ENCODE data around the gene SOX6. TPM values are rescaled to one million over a fixed set of nuclear protein-coding genes. Genes with fewer than 3 reads are reported as not detected.

SOX6 gene
- total RNA-seq, 1 donor from 2014 or later, result 7.6 TPM

GRCh38 chr11:16341853-16342252, 14.5 kb downstream of the SOX6 start:
- TF ChIP-seq CTCF (IDR thresholded peaks at IDR 0.05) (no peak), EZH2 (IDR thresholded peaks at IDR 0.05) (no peak), EZH2phosphoT487 (IDR thresholded peaks at IDR 0.05) (no peak)
- no peak overlapping the region for H3K4me2 ChIP-seq
- no peak overlapping the region for H3K4me3 Mint-ChIP-seq

GRCh38 chr11:16338393-16338792, 18.0 kb downstream of the SOX6 start:
- H3K27me3 ChIP-seq, result peaks cover 6% of the 10 kb centered on the region
- H3K4me2 ChIP-seq, result no peak overlapping the region
- no peaks in the 10 kb centered on the region for H3F3A ChIP-seq (ENCODE audit: low read depth)
- no peaks in the 10 kb centered on the region for H3K27me3 Mint-ChIP-seq (ENCODE audit: insufficient read depth, low read depth)
- H2AFZ ChIP-seq (replicated peaks), result no peak overlapping the region
- no peak overlapping the region for H3K4me3 Mint-ChIP-seq
- no peak overlapping the region for H3K9ac ChIP-seq
- no peaks in the 10 kb centered on the region for H3K9me3 Mint-ChIP-seq
- peaks cover 2% of the 10 kb centered on the region for H3K4me1 ChIP-seq
- no peaks in the 10 kb centered on the region for H3K79me2 ChIP-seq (ENCODE audit: low read depth)
- no peak for DNase-seq (ENCODE audit: low spot score)
- TF ChIP-seq EZH2 (IDR thresholded peaks at IDR 0.05) (no peak), EZH2phosphoT487 (IDR thresholded peaks at IDR 0.05) (no peak), CTCF (IDR thresholded peaks at IDR 0.05) (no peak)
- no peak overlapping the region for H3K27ac ChIP-seq
- no peaks in the 10 kb centered on the region for H3K9me3 ChIP-seq (ENCODE audit: low read depth)
- no peak overlapping the region for H3K27ac Mint-ChIP-seq
- no peak overlapping the region for H3K4me3 ChIP-seq
- no peaks in the 10 kb centered on the region for H3K36me3 ChIP-seq
- H4K20me1 ChIP-seq (ENCODE audit: low read depth), result no peaks in the 10 kb centered on the region
- peaks cover 11% of the 10 kb centered on the region for H3K36me3 Mint-ChIP-seq
- no peaks in the 10 kb centered on the region for H3K4me1 Mint-ChIP-seq

More at GRCh38 chr11:16341853-16342252, 14.5 kb downstream of the SOX6 start:
- Histone ChIP-seq H3K36me3 (no peaks in the 10 kb centered on the region), H3K4me3 (no peak overlapping the region), H3K9me3 (ENCODE audit: low read depth) (no peaks in the 10 kb centered on the region), H3K27me3 (peaks cover 7% of the 10 kb centered on the region), H3K79me2 (ENCODE audit: low read depth) (no peaks in the 10 kb centered on the region), H3K9ac (no peak overlapping the region), H3K27ac (no peak overlapping the region), H2AFZ (replicated peaks) (no peak overlapping the region), H4K20me1 (ENCODE audit: low read depth) (no peaks in the 10 kb centered on the region), H3K4me1 (peaks cover 2% of the 10 kb centered on the region), H3F3A (ENCODE audit: low read depth) (no peaks in the 10 kb centered on the region)
- no peak for DNase-seq (ENCODE audit: low spot score)
- Mint-ChIP-seq H3K4me1 (peaks cover 4% of the 10 kb centered on the region), H3K27me3 (ENCODE audit: insufficient read depth, low read depth) (no peaks in the 10 kb centered on the region), H3K27ac (no peak overlapping the region), H3K9me3 (no peaks in the 10 kb centered on the region), H3K36me3 (peaks cover 6% of the 10 kb centered on the region)

GRCh38 chr11:16337421-16338213, 18.7 kb downstream of the SOX6 start:
- Mint-ChIP-seq H3K4me3 (no peak overlapping the region), H3K9me3 (no peaks in the 10 kb centered on the region), H3K4me1 (no peaks in the 10 kb centered on the region), H3K36me3 (peaks cover 11% of the 10 kb centered on the region), H3K27me3 (ENCODE audit: insufficient read depth, low read depth) (no peaks in the 10 kb centered on the region), H3K27ac (no peak overlapping the region)
- H3K9ac ChIP-seq, result no peak overlapping the region
- no peak overlapping the region for H3K4me3 ChIP-seq
- no peak overlapping the region for H2AFZ ChIP-seq (replicated peaks)
- H3K27ac ChIP-seq, result no peak overlapping the region
- H3K4me2 ChIP-seq, result no peak overlapping the region
- H3F3A ChIP-seq (ENCODE audit: low read depth), result no peaks in the 10 kb centered on the region
- H3K4me1 ChIP-seq, result peaks cover 2% of the 10 kb centered on the region
- no peaks in the 10 kb centered on the region for H3K36me3 ChIP-seq
- no peaks in the 10 kb centered on the region for H3K27me3 ChIP-seq
- TF ChIP-seq CTCF (IDR thresholded peaks at IDR 0.05) (no peak), EZH2 (IDR thresholded peaks at IDR 0.05) (no peak), EZH2phosphoT487 (IDR thresholded peaks at IDR 0.05) (no peak)
- no peaks in the 10 kb centered on the region for H3K9me3 ChIP-seq (ENCODE audit: low read depth)
- no peak for DNase-seq (ENCODE audit: low spot score)
- no peaks in the 10 kb centered on the region for H4K20me1 ChIP-seq (ENCODE audit: low read depth)
- no peaks in the 10 kb centered on the region for H3K79me2 ChIP-seq (ENCODE audit: low read depth)
